HG02973 (cell line): ENCODE results near the gene MAX.

ENCODE experiments used
- ATAC-seq: cut with Tn5 transposase; IDR thresholded peaks from one replicate; pipeline ENCODE4 v1.9.1; 2021; ENCODE audit warnings: moderate library complexity; ENCODE audit not compliant: unreplicated experiment

Gene MAX

DNA sequence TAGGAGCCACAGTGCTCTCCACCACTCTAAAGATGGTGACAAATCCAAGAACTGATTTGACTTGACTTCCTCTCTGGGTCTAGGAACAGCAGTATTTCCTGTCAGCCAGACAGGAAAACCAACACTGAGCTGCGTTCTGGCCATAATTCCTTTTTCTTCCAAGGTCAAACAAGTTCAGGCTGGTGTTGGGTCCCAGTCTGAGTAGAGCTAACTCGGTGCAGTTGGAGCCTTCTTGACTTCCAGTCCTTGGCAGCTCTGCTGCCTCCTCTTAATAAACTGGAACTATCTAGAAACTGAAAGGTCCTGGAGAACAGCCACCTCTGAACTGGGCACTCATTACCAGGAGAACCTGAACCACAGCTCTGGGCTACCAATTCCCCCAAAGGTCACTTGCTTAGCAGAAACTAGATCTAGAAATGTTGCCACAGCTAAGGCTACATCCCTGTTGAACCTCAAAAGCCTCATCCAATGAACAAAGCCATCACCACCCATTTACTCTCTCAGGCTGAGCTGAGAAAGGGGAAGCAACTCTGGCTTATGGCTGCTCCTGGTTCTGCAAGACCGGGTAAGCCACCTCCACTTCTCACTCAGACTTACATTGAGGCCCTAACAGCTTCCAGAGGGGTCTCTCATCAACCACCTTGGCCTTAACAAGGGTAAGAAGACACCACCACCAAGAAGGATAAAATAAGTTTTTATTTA is 27.7 kb downstream of the MAX start:
- no peak for ATAC-seq

DNA sequence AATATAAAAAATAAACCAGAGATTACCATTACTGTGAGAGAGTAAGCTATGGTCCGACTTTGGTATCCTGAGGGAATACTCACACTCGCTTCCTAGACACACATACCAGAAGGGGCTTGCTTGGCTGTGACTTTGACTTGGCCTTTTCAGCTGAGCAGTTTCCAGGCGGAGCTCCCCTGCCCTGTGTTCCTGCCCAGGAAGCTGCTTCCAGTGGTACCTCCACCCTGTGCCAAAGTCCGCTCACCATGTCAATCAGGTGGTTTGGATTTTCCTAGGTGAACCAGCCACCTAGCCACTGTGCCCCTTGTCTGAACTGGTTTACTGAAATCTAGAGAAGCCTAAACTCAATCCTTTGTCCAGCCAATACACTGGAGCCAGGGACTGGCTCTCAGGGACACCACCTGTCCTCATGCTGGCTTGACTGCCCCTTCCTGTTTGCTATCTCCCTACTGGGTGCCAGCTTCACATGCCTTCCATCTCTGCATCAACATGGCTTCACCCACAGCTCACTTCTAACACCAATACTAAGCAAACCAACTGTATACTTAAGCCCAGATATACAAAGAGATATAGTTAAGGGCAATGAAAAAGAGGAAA is 28.6 kb downstream of the MAX start:
- no peak for ATAC-seq

DNA sequence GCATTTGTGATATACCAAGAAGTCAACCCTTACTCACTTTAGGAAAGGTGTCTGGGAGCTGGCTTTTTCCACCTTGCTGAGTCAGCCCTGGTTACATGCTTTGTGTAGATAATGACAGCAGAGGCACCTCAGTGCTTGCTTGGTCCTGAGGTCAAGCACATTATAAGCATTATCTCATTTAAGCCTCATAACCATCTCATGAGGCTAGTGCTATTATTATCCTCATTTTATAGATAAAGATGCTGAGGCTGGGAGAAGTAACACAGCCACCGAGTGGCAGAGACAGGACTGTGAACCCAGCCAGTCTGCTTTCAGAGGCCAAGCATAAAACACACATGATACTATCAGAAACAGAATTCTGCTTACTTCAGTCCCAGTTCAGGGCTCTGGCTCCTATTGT is 29.4 kb downstream of the MAX start:
- no peak for ATAC-seq

DNA sequence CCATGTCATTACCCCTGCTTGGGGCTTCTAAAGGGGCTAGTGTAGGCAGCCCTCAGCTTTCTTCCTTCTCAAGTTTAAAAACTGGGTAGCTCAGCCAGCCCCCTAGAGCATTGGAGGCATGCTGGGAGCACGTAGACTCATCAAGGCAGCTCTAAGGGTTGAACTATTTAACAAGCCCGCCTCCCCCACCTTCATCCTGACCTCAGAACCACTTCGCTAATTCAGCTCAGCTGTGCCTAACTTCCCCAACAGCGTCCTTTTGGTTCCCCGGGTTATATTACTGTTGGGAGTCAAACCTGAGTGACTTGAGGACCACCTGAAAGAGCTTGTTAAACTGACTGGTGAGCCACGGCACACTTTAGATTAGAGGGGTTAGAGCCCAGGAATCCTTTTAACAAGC is 30.1 kb downstream of the MAX start:
- no peak for ATAC-seq

DNA sequence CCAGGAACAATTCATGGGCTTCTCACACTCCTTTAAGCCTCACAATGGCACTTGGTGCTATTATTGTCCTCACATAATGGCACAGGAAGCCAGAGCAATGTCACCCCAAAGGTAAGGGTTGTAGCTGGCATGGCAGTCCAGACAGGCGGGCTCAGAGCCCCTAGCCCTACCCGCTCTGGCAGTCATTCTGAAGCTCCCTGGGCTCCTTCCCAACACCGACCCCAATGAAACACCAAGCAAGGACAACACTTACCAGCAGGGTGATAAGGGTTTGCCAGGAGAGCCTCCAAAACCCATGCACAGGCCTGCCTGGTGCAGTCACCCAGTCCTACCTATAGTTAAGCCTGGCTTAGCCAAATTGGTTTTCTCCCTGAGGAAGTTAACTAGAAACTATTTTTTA is 30.8 kb downstream of the MAX start:
- ATAC-seq, result no peak

DNA sequence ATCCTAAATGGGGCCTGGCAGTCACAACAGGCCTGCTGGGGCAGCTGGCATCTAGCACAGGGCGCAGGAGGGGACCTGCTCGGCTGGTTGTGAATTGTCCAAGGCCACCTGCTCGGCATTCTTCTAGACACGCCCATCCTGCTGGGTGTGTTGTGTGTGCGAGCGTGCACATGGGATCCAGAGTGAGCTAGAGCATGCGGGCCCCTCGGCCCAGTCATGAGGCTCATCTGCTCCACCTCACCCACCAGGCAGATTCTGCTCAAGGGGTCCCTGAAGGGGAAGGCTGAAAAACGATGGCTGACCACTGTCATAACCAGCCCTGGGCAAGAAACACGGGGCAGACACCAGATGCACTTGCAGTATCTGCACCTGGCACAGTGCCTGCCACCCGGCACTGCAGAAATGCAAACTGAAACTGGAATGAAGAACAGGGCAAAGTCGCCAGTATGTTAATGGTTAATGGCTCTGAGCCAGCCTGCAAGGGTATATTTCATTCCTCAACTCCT is 31.8 kb downstream of the MAX start:
- no peak for ATAC-seq

DNA sequence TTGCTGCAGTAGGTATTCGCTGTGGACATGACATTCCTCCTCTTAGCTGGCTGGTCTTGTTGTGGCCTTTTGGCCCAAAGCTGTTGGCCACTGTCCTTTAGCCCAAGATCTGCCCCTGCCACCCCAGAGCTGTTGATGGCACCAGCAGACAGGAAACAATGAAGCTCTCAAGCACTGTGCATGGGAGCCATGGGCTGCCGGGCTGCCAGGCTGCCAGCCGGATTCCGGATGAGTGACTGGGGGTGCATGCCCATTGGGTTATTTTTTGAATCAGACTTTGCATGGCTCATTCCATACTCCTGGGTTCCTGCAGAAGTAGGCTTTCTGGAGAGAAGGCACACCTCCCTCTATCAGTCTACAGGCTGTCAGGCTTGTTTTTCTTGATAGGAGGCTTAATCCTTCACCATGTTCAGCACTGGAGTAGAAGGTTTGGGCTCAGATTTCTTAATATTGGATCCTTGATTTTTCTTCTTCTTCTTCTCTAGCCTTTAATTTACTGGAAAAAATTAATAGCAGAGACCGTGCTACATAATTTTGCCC is 32.4 kb downstream of the MAX start:
- no peak for ATAC-seq

DNA sequence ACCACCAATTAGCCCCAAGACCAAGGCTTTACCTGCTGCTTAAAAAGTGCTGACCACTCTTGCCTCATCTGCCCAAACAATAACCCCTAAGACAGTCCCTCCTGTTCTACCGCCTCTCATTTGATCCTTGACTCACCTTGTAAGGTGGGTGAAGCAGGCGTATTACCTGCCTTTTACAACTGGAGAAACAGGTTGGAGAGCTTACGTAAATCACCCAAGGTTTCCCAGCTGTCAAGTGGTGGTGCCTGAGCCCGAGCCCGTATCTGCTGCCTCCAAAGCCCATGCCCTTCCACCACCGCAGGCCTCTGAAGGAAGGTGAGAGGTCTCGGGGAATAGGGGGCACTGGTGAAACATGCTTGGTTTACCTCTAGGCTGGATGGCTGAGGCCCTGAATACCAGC is 36.6 kb downstream of the MAX start:
- ATAC-seq, result no peak

DNA sequence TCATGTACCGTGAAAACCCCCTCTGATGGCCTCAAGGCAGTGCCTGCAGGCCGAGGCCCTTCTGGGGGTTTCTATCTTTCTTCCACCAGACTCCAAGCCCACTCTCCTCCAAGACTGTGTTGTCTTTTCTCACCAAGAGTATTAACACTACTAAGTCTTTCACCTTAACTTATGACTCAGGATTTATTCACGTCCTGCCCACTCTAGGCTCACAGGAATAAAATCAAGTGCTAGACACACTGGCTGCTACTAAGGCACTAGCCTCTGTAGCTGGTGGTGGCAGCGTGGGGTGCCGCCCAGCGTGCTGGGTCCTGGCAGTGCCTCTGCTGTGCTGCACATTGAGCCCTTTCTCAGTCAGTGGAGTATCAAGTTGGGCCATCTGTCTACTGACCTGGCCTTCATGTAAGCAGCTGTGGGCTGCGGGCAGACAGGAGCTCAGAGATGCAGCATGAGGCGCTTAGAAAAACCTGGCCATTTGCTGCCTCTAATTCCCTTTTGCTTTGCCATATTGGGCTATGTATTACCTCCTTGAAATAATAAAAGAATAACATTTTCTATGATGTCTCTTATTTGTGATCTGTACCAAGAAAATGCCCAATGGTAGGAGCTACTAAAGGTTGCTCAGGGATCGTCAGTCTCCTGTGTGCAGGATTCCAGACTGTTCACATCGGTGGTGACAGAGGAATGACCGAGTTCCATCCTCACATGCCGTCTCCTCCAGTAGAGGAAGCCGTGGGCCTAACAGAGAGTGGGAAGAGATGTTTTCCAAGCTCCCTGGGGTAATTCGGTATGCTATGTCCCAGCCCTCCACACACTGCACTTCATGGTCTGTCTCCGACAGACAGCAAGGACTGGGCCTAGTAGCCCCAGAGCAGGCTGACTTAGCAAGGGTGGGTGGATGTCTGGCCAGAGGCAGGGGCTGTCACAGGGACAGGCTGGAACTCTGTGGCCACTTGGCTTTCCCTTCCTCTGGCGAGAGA is 39.9 kb downstream of the MAX start:
- ATAC-seq, result no peak

DNA sequence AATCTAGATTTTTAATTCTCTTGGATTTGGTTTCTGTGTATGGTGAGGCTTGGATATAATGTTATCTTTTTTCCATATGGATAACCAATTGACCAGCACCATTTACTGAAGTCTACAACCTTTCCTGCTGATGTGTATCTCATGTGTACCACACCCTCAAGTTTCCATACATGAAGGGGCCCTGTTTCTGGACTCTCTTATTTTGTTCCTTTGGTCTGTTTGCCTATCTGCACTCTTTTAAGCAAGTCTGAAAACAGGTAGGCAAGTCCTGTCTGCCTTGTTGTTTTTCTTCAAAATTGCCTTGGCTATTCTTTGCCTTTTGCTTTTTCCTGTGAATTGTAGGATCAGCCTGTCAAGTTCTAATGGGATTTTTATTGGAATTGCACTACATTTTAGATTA is 44.6 kb downstream of the MAX start:
- no peak for ATAC-seq

DNA sequence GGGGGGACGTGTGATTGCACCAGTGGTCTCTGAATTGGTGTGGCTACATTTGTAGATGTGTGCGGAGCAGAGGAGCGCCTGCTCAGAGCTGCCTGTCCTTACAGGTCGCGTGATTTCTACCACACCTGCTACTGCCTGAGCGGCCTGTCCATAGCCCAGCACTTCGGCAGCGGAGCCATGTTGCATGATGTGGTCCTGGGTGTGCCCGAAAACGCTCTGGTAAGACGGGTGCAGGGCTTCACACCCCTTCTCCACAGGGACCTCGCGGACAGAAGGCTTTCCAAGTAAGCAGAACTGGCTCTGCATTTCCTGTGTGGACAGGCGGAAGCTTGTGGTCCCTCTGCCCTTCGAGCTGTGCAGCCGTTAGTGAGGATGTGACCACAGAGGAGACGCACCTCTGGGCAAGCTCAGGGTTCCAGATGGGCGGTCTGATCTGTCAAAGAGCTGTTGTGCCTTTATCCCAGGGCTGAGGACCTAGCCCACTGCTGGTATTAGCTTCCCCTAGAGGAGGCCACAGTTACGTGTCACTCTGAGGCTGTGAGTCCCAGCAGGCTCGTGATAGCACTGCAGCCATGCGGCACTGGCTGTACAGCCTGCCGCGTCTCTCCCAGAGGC is 47.7 kb downstream of the MAX start:
- no peak for ATAC-seq

DNA sequence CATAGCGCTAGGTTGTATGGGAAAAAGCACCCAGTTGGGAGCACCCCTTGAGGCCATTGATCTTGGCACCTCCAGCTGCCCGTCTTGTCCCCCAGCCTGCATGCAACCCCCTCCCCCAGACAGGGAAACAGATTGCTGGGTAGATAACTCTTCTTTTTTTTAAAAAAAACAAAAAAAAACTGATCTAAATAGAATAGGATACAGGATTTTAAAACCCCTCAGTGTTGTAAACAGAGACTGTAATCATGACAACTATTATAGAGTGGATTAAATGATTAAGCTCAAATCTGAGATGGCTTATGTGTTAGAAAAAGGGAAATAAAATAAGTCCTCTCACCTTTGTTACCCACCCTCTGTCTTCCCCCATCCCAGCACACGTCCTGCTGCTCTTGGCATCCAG is 48.9 kb downstream of the MAX start:
- no peak for ATAC-seq

DNA sequence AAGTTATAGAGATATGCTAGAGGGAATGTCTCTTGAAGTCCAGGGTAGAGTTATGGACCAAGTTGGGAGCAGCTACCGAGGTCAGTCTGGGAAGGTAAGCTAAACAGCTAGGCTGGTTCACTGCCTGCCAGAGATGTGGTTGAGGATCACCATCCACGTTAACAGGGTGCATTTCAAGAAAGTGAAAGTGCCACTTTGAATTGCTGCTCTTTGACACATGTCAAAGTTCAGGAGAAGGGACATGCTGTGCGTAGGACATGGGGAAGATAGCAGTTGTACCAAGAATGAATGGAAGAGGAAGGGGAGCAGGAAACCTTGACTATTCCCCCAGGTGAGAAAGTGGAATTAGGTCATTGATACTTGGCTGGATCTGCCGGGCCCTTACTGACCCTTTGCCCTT is 49.5 kb downstream of the MAX start:
- no peak for ATAC-seq

DNA sequence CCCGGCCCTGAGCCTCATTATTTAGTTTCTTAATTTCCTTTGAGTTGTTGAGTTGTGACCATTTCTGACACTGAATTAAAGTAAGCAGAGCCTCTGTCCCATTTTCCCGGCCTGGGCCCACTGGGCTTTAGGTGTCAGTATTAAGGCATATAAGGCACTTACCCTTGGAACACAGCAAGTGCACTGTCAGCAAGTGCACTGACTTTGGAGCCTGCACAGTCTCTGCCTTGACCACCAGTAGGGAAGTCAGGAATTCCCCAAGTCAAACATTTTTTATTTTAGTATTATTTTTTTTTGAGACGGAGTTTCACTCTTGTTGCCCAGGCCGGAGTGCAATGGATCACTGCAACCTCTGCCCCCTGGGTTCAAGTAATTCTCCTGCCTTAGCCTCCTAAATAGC is 56.6 kb downstream of the MAX start:
- no peak for ATAC-seq

DNA sequence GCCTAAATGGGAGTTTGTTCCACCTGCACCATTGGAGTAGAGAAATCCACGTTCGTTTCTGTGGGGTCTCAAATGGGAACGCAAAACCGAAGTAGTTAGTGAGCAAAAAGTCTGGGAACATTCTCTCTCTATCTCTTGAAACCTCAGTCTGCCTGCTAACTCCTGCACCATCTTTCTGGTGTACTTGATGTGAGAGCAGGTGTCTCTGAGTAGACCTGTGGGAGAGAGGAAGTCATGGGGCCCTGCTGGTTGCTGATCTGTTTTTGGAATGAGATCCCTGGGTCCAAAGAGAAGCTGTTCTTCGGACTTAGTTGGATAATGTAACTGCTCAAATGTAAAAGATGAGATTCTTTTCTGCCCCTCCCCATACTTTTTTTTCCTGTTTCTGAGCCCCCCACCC is 57.3 kb downstream of the MAX start:
- no peak for ATAC-seq

DNA sequence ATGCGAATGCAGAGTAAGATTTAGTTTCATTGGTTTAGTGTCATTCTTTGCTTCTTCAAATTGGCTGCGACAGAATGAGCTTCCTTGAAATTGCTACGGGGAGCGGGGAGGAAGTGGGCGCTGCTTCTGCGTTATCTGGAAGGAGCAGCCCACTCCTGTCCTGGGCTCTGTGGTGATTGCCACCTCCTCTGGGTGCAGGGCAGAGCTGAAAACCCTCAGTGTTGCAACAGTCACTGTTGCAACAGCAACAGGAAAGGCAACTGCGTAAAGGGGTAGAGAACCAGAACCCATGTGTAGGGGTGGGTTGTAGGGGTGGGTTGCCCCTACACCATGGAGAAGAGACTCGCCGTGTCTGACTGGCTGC is 57.7 kb downstream of the MAX start:
- no peak for ATAC-seq

DNA sequence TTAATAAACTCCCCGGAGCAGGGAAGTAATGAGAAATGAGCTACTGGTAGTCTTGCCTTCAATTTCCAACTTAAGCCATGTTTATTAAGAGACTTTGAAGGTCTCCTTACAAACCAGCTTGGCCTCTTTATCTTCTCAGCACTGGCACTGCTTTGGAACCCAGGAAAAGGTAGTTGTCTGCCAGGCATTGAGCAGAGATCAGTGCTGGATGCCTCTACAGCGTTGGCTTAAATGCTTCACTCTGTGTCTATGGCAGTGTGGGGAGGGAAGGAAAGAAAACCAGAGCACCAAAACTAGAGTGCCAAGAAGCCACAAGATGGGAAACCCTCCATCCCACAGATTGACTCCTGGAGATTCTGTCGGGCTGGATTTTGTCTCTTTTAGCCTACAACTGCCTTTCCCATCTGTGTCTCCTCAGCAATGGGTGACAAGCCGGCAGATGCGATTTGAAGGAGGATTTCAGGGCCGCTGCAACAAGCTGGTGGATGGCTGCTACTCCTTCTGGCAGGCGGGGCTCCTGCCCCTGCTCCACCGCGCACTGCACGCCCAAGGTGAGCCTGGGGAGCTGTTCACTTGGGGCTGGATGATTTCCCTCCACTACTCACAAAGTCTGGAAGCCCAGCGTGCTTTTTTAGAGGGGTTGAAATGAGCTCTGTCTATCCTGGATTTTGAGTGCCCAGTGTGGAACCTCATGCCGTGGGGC is 58.3 kb downstream of the MAX start:
- no peak for ATAC-seq

DNA sequence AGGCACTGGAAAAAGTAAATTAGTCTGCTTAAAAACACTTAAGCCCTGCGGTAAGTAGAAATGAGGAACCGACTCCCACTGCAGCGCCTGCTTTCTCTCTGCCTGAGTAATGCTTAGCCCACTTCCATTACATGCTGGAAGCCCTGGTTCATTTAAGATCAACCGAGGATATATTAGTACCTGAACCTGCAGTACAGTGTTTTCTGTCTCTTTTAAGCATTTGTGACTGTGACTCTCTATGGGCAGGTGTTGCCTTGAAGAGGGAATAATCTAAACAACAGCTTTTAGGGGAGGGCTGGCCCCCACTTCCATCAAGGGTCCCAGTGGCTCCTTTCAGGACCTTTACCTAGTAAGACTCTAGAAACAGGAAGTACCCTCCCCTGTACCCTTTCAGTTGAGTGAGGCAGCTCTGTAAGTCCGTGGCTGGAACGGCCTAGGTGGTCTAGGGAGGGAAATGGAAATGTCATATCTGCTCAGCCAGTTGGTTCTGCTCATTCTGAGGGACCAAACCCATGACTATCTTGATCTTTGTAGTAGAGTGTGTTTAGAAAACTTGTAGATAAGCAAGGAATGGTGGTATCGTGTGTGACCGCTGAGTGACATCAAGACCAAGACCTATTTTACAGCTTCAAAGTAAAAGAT is 59.5 kb downstream of the MAX start:
- ATAC-seq, result peak; percentile 87

DNA sequence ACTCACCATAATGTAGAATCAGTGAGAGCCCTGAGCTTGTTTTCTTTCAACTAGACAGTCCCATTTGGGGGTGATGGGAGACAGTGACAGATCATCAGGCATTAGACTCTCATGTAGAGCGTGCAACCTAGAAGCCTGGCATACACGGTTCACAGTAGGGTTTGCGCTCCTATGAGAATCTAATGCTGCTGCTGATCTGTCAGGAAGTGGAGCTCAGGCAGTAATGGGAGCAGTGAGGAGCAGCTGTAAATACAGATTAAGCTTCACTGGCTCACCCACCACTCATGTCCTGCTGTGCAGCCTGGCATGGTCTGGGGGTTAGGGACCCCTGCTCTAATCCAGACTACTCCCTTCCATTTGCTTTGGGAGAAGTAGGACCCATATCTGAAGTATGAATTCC is 60.0 kb downstream of the MAX start:
- no peak for ATAC-seq

DNA sequence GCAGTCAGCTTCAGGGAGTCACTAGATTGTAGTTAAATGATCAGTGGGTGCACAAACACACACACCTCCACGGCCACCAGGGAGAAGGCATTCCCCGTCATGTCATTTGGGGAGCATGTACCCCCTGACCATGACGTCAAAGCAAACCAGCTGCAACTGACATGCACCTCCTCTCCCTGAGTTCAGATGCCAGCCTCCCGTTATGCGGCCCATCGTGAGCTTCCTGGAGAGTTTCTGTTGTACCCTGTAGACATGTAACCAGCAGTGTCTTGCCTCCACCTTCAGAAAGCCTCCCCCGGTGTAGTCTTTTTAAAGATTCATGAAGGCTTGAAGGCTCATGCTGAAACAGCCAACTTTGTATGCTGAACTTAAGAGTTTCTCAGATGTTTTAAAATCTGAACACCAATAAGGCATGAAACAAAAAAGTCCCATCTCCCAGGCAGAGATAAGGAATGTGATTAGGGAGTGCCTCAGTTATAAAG is 60.8 kb downstream of the MAX start:
- no peak for ATAC-seq
